Medulla oblongata (tissue), 1 donor: ENCODE measurements around the gene SPATA1.
A peak's percentile ranks its signal among the peaks of the same experiment; 100 is the strongest.
"Not testable (repeated sequence)": the region's sequence is repeated elsewhere in the genome, so short reads cannot be mapped to it uniquely, and the experiment has no call there.

Experiments
- DNase-seq: peaks from one replicate; pipeline ENCODE4 v3.0.0-alpha.2; 2015; ENCODE audit errors: extremely low spot score

Gene SPATA1, protein sequence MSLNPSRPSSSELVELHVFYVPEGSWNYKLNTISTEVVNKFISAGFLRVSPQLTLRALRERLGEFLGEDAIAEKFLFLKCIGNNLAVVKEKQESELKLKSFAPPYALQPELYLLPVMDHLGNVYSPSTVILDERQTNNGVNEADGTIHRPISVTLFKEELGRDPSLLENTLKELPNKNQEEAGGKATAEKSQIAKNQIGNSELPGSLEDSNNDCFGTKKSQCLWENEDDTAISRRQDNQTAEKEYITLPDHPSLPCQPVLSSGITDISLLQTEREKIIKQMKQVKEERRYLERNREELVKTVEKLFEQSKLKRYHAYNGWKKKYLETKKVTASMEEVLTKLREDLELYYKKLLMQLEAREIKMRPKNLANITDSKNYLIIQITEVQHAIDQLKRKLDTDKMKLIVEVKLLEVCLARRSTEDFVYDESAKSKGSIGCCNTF

DNA sequence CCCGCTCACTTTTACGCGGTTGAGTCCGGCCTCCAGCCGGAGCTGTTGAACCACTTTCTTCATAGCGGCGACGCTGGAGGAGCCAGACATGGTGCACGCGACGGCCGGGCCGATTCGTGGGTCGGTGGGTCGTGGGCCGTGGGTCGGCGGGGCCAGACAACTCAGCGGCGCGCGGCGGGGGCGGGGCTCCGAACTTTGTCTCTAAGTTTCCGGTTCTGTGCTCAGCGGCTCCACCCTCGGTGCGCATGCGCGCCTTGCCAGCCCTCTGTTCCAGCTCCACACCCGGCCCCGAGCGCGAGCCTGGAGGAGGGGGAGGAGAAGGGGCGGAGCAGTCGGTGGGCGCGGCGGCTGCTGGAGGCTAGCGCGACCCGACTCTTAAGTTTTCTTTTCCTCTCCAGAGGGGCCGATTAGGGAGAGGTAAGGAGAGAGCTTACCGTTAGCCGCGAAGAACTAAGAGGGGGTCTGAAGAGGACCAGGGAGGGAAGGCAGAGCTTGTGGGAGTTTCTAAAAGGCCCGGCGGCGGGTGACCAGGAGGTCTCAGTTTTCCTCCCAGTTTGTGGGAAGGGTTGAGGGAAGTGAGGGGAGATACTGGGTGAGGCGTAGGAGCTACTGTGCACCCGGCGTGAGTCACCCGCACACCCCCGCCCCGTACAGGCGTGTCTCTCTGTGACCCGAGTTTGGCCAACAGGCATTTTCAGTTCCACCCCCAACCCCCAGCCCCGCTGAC is at the start of gene SPATA1, which contains the start of gene GNG5:
Gene SPATA1, plus strand, starts transcription at position 385 of the 727 bp plus-strand sequence. CDS start 9,974 bp downstream, outside the sequence.
Gene GNG5, minus strand, starts transcription at position 580 of the 727 bp plus-strand sequence. Its CDS starts 490 bp downstream, at position 90.
- DNase-seq = peak; percentile 98

DNA sequence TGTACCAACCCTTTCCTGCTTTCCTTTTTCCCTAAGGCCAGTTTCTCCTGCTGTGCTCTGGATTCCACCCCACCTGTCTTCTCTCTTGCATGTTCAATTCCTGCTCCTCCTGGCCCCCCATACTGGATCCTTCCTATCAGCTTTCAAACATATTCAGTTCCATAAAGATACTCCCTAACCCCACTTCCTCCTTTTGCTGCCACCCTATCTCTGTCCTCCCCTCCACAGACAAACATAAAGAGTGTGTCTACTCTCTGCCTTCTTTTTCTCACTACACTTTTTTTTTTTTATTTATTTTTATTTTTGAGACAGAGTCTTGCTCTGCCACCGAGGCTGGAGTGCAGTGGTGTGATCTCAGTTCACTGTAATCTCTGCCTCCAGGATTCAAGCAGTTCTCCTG is 44.1 kb upstream of the SPATA1 start:
- DNase-seq = no peak

DNA sequence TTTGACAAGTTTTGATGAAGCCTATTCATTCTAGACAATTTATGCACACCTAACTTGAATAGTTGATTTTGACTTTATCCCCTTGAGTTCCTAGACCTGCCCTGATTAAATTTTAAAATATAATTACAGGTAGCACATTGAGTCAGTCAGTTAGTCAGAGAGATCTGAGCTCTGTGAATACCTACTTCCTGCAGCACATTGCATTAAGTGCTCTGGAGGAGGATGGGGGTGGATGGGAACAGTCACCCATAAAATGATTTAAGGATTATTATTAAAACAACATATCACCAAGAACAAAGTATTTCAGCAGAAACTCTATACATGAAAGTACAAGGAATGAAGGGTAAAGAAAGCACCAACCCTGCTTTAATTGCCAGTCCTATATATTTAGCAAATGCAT is 38.9 kb upstream of the SPATA1 start:
- DNase-seq = no peak

DNA sequence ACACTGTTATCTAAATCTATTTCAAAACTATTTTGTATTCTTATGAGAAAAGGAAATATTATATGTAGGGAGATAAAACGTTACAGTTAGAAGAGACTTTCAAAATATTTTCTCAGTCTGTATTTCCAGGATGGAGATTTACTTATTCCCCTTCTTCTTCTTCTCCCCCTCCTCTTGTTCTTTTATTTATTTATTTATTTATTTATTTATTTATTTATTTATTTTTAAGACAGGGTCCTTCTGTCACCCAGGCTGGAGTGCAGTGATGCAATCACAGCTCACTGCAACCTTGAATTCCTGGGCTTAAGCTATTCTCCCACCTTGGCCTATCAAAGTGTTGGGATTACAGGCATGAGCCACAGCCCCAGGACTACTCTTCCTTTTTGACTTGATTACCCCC is 30.0 kb upstream of the SPATA1 start:
- no peak for DNase-seq

DNA sequence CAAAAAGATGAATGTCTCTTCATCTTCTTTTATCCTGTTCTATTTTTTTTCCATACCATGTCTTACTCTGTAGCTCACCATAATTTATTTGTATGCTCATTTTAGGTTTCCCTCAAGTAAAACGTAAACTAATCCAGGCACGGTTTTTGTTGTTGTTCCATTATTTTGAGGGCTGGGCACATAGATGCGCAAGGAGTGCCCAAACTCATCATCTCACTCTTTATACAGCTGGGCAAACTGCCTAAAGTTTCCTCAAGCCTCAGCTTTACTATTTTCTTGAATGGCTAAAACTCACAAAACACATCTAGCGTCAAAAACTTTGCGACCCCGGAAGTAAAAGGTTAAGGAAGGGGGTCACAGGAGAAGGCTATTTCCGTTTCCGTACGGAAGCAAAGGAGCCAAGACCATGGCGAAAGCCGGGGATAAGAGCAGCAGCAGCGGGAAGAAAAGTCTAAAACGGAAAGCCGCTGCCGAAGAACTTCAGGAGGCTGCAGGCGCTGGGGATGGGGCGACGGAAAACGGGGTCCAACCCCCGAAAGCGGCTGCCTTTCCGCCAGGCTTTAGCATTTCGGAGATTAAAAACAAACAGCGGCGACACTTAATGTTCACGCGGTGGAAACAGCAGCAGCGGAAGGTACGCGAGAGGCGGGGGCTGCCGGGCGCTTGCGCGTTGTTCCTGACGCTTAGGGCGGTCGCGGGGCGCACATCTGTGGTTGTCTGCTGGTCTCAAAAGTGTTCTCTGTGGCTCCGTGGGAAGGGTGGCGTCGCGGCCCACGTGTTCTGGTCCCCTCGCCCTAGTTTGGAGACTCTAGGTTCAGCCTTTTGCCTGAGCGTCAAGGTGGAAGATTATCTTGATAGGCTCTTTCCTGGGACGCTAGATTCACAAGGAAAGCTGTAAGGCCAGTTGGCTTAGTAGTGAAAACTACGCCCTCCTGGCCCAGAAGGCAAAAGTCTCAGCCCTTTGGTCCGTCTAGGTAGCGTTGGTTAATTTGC is 27.0 kb upstream of the SPATA1 start, which contains the start of gene RPF1:
Gene RPF1, plus strand, starts transcription at position 391 of the 993 bp plus-strand sequence. Its CDS starts 16 bp downstream, at position 407.
- peak; percentile 81 for DNase-seq

DNA sequence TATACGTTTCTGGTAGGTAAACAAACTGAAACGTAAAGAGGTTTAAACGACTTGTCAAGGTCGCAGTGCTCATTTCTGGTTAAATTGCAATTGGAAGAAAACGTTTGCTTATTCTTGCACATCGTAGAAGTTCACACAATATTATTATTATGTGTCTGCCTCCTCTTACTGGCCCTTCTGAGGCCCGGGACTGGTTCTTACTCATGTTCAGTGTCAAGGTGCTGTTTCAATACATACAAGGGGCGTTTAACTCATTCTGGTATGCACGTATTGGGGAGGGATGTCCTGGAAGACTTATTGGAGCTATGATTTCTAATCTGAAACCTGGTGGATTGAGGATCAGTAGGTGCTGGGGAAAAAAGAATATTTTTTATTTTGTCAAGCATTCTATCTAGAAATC is 26.2 kb upstream of the SPATA1 start:
- no peak for DNase-seq

DNA sequence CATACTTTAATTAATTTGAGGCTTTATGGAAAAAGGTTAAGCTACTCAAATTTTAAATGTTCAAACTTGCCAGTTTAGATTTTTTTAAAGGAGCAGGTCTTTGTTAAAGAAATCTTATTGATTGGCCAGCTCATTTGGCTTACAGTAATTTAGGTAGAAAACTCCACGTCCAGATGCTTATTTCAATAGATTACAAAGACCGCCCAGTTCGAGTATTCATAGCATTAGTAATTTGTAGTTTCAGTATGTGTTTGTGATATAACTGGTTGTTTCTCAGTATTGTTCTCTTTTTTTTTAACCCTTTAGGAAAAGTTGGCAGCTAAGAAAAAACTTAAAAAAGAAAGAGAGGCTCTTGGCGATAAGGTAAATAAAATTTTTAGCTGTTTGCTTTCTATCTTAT is 25.5 kb upstream of the SPATA1 start:
- no peak for DNase-seq

DNA sequence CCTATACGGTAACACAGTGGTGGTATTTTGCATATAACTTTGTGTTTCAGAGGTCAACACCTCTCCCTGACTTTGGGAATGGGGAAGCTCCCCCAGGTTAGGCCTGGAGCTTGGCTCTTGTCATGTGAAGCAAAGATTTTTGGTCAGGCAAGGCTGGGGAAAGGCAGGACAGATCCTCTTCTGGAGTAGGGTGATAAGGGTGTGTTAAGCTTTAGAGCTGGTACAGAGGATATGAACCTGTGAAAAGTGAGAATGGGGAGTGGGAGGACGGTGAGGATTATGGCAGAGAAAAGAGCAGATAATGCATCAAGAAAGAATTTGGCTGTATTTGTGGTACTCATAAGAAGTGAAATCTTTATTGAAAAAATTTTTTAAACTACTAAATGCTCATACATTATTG is 24.9 kb upstream of the SPATA1 start:
- DNase-seq = no peak

DNA sequence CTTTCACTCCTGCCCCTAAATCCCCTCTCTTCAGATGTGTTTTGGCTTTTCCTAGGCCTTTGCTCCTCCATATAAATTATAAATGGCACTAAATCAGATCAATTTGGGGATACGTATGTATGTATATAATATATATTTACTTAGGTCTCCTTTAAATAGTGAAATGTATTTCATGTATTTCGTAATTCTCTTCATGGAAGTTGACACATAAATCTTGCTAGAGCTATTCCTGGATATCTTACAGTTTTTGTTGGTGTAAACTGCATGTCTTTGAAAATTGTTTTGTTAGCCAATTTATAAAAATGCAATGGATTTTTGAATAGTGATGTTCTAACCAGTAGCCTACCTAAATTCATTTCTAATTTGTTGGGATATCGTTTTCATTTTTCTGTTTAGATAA is 18.1 kb upstream of the SPATA1 start:
- DNase-seq = no peak

DNA sequence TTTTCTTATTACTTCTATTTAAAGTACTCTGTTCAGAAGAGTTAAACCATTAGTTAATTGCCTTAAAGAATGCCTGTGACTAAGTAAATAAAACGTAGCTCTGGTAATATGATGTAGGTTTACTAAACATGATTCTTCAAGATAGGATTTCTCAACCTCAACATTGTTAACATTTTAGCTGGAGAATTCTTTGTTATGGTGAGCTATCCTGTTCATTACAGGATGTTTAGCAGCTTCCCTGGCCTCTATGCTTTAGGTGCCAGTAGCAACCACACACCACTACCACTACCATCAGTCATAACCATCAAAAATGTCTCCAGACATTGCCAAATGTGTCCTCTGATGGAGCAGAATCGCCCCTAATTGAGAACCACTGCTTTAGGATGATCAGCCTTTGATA is 16.4 kb upstream of the SPATA1 start:
- no peak for DNase-seq

DNA sequence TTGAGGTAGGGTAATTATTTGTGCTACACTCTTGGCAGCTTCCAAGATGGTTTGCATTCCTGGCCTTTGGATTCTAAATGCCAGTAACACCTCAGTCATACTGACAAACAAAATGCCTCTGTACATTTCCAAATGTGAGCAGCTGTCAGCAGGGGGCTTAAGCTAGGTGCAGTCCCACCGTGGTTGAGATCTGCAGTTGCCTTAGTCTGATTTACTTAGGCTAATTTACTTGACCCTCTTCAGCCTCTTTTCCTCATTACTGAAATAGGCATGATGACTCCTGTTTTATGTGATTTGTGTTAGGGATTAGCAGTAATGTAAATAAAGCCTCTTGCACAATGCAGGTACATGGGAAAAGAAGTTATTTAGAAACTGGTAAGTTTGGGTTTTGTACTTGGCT is 13.5 kb upstream of the SPATA1 start:
- DNase-seq = no peak

DNA sequence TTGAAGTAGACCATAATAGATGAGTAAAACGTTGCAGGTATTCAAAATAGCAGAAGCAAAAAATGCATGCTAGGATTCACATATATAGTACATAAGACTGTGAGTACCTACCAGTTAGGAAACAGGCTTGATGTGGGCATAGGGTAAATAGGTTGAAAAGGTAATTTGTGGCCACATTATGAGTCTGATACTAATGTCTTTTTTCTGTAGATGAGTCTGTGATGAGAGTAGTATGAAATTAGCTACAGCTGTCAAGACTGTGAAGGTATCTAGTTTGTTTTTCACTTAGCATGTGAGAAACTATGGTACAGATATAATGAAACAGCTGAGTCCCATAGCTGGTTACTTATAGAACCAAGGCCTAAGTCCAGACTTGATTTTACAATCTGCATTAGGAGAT is 12.4 kb upstream of the SPATA1 start:
- no peak for DNase-seq

DNA sequence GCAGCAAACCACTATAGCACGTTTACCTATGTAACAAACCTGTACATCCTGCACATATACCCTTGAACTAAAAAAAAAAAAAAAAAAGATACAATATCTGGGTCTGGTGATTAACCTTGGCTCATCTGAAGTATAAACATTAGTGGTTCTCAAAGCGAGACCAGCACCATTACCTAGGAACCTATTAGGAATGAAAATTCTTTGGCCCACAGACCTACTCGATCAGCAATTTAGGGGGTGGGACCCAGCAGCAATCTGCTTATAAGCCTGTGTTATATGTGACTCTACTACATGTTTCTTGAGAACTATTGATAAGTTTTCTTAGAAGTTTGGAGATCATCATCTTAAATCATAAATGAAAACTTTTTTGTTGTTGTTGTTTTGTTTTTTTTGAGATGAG is 9.7 kb upstream of the SPATA1 start:
- no peak for DNase-seq

DNA sequence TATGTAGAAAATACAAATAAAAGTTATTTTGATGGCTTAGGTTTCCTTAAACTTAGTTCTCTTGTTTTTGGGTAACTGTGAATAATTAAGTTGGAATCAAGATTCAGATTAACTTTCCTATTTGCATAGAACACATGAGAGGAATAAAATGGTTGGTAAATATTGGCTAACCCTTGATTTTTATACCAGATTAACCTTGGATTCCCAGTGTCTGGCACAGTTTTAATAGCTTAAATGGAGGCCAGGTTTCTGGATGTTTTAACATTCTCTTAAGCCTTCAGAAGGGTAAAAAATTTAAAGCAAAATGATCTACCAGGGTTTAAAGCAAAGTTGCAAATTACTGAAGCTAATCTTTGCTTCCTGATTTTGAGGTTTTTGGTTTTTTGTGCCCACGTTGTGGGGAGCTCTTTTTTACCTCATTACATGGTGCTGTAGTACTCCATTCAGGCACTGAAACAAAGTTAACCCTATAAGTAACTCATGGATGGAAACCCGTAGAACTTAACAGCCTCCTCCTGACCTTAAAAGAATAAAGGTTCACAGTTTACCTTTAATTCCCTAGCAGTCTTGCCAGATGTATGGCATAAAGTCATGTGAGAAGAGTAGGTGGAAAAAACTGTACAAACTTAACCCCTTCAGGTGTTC is 8.4 kb upstream of the SPATA1 start:
- no peak for DNase-seq

DNA sequence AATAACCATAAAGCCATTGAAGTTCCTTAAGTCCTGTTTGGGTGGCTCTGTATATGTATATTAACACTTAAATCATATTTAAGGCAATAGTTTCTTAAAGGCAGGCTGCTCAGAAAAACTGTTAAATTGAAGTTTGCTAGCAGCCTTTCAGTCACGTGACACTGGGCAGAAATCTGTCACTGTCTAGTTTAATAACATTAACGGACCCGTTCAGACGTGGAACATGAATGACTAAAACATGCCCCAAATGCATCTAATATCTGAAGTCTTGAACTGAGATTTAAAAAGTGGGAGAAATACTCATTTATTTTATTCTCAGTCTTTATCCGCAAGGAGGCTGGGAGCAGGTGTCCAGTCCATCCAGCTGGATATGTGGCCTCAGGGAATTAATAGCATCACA is 3.3 kb upstream of the SPATA1 start:
- DNase-seq = no peak

DNA sequence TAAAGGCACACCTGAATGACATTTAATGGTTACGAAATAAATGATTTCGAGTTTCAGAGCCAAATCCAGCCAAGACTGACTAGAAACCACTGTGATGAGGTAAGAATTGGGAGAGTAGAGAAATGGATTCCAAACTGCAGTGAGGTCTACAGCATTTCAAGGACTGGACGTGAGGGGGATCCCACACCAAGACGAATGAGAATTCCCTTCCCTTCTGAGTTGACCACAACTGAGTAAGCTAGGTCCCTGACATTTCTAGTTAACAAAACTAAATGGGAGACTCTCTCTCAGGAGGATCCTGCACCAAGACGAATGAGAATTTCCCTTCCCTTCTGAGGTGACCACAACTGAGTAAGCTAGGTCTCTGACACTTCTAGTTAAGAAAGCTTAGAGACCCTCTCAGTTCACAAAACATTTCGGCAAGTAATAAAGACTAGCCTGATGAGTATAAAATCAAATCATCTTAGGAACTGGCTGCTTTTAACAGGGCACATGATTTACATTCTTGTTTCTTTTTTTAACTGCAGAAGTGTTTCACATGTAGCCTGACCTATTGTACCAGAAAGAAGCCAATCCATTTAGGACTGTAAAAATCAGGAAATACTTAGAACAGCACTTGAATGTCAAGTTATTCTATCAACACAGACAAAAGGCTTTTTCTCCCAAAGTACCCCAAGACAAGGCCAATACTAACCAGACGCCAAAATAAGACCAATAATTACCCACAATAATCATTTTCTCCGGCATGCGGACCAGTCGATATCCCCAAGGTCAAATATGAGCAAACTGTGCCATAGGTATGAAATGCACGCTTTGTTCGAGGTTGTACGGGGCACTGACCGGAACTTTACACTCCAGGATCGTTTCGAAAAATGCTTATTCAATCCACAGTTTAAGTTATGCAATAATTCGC is 1.4 kb upstream of the SPATA1 start:
- DNase-seq = peak; percentile 35

DNA sequence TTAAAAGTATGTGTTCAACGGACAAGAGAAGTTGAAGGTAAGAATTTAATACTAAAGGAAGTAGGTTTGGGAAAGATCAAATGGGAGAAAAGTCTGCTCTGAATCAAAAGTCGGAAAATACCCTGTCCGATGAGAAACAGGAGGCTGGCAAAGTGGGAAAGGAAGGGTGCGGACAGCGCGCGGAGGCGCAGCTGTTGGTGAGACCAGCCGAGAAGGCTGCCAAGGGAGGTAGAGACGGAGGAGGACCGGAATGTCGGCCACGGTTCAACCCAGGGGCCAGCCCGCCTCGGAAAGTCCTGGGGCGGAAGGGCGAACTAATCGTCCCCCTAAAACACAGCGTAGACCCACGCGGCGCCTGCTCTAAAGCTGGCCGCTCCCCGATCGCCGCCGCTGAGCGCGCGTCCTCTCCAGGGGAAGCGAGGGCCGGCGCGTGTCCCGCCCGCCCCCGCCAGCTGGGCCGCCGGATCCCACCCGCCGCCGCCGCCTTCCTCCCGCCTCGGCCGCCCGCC is 639 bp upstream of the SPATA1 start:
- DNase-seq = peak; percentile 49

DNA sequence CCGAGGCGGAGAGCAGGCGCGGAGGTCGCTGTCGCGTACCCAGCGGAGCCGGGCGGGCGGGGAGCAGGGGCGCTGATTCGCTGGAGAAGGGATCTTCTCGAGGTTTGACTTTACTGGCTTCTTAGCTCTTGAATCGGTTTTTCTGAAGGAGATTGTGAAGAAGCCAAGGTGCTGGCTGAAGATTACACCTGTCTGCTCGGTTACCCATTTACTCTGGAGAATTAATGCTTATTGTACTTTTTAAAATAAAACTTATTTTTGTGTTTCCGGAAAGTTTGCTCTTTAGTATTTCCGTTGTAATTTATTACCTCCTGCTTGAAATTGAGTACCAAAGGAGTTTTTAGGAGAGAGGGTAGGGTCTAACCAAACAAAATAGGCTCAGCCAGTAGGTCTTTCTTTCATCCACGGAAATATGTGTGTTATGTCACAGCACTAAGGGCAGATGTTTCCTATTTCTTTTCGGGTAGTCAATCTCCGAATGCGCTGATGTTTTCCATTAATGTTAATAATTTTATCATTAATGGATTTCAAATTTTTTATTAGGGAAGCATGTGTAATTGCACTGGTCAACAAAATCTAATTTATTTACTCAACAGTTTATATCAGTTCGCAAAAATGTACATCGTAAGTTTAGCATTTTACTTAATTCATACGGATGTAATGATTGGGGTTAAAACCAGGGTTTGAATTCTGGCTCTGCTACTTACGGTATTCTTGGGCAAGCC is 705 bp downstream of the SPATA1 start:
- DNase-seq = no peak

DNA sequence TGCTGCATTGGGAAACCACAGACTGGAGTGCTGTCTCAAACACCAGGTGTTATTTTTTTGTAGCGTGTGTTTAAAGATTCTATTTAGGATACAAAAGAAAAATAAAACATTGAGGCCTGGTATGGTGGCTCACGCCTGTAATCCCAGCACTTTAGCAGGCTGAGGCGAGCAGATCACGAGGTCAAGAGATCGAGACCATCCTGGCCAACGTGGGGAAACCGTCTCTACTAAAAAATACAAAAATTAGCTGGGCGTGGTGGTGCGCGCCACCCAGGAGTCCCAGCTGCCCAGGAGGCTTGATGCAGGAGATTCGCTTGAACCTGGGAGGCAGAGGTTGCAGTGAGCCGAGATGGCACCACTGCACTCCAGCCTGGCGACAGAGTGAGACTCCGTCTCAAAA is 1.7 kb downstream of the SPATA1 start:
- not testable (repeated sequence) for DNase-seq
